ENCODE results near the gene TMEM106C. TPM values are rescaled to one million over a fixed set of nuclear protein-coding genes. Genes with fewer than 3 reads are reported as not detected.

The TMEM106C gene
- total RNA-seq, 1 experiment from 2014 or later = 281 TPM

DNA sequence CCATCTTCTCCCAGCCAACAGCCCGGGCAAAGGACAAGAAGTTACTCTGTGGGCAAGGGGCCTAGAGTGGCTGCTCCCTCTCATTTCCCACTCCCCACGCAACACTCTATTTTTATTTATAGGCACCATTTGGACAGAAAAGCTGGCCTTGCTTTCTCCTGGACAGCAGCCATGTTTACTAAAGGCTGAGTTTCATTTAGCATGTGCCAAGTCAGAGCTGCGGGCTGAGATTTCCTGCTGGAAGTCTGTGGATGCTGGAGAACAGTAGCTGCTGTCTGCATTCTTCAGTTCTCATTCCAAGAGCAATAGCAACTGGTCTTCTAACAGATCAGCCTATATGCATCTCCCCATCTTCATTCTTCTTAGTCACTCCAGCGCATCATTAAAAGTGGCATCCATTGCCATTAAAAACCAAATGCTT, 32.6 kb downstream of the TMEM106C start:
- no TSS peak for BruUV-seq (replicated peaks)
- peaks cover 5% of the 10 kb centered on the region; the same call in 1 of the 2 replicates for H3K4me1 ChIP-seq
- no peaks in the 10 kb centered on the region; the same call in 1 of the 2 replicates for H3K36me3 ChIP-seq (ENCODE audit: control insufficient read depth, insufficient read depth, low read length)
- H3K9me3 ChIP-seq = no peaks in the 10 kb centered on the region
- H3K36me3 Mint-ChIP-seq (ENCODE audit: insufficient read depth, unreplicated experiment) = peaks cover 18% of the 10 kb centered on the region
- peaks cover 3% of the 10 kb centered on the region for H3K4me1 Mint-ChIP-seq (ENCODE audit: low read depth, unreplicated experiment)
- CTCF ChIA-PET = no interaction called here
- intact Hi-C loops (cut with micrococcal nuclease; ENCODE audit: unreplicated experiment) = no loop called here
- H3K27ac Mint-ChIP-seq (ENCODE audit: unreplicated experiment) = no peak overlapping the region
- H3K4me3 Mint-ChIP-seq (ENCODE audit: unreplicated experiment) = no peak overlapping the region
- no peak overlapping the region for H3K4me3 ChIP-seq (ENCODE audit: low read depth, low read length)
- POLR2A ChIA-PET = no interaction called here
- H3K27me3 ChIP-seq (replicated peaks; ENCODE audit: control insufficient read depth, insufficient read depth, low read length) = no peaks in the 10 kb centered on the region
- H3K9me3 Mint-ChIP-seq (ENCODE audit: unreplicated experiment) = no peaks in the 10 kb centered on the region
- H3K27me3 Mint-ChIP-seq (ENCODE audit: insufficient read depth, unreplicated experiment) = no peaks in the 10 kb centered on the region
- no peak for DNase-seq
- TF ChIP-seq, protein P1, sequence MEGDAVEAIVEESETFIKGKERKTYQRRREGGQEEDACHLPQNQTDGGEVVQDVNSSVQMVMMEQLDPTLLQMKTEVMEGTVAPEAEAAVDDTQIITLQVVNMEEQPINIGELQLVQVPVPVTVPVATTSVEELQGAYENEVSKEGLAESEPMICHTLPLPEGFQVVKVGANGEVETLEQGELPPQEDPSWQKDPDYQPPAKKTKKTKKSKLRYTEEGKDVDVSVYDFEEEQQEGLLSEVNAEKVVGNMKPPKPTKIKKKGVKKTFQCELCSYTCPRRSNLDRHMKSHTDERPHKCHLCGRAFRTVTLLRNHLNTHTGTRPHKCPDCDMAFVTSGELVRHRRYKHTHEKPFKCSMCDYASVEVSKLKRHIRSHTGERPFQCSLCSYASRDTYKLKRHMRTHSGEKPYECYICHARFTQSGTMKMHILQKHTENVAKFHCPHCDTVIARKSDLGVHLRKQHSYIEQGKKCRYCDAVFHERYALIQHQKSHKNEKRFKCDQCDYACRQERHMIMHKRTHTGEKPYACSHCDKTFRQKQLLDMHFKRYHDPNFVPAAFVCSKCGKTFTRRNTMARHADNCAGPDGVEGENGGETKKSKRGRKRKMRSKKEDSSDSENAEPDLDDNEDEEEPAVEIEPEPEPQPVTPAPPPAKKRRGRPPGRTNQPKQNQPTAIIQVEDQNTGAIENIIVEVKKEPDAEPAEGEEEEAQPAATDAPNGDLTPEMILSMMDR (IDR thresholded peaks at IDR 0.05; ENCODE audit: insufficient read depth in 1 of 2, low read depth in 1 of 2, low read length in 1 of 2, severe bottlenecking in 1 of 2, unreplicated experiment in 1 of 2) = no peak

DNA sequence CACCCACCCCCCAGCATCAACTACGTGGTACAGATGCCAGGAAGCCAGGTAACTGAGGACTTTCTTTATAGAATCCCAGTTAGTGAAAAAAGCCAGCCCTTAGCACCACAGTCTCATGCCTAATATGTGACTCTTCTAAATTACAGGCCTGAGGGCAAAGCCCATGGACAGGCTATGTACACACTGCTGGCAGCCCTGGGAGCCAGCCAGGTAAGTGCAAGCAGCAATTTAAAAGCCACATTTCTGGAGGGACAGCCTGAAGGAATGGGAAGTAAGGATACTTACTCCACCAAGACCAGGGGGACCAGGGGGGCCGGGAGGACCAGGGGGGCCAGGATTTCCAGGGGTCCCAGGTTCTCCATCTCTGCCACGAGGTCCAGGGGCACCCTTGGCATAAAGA, 33.9 kb downstream of the TMEM106C start:
- peaks cover 8% of the 10 kb centered on the region; the same call in 1 of the 2 replicates for H3K4me1 ChIP-seq
- Mint-ChIP-seq H3K9me3 (ENCODE audit: unreplicated experiment) (no peaks in the 10 kb centered on the region), H3K4me3 (ENCODE audit: unreplicated experiment) (no peak overlapping the region), H3K27ac (ENCODE audit: unreplicated experiment) (no peak overlapping the region), H3K36me3 (ENCODE audit: insufficient read depth, unreplicated experiment) (peaks cover 27% of the 10 kb centered on the region), H3K27me3 (ENCODE audit: insufficient read depth, unreplicated experiment) (no peaks in the 10 kb centered on the region), H3K4me1 (ENCODE audit: low read depth, unreplicated experiment) (peaks cover 8% of the 10 kb centered on the region)
- H3K27me3 ChIP-seq (replicated peaks; ENCODE audit: control insufficient read depth, insufficient read depth, low read length) = no peaks in the 10 kb centered on the region
- H3K9me3 ChIP-seq = no peaks in the 10 kb centered on the region
- no TSS peak for BruUV-seq (replicated peaks)
- ChIA-PET CTCF (no interaction called here), POLR2A (no interaction called here)
- H3K36me3 ChIP-seq (ENCODE audit: control insufficient read depth, insufficient read depth, low read length) = no peaks in the 10 kb centered on the region
- TF ChIP-seq, protein P1 (IDR thresholded peaks at IDR 0.05; ENCODE audit: insufficient read depth in 1 of 2, low read depth in 1 of 2, low read length in 1 of 2, severe bottlenecking in 1 of 2, unreplicated experiment in 1 of 2) = no peak
- H3K4me3 ChIP-seq (ENCODE audit: low read depth, low read length) = no peak overlapping the region
- intact Hi-C loops (cut with micrococcal nuclease; ENCODE audit: unreplicated experiment) = no loop called here
- DNase-seq = no peak

DNA sequence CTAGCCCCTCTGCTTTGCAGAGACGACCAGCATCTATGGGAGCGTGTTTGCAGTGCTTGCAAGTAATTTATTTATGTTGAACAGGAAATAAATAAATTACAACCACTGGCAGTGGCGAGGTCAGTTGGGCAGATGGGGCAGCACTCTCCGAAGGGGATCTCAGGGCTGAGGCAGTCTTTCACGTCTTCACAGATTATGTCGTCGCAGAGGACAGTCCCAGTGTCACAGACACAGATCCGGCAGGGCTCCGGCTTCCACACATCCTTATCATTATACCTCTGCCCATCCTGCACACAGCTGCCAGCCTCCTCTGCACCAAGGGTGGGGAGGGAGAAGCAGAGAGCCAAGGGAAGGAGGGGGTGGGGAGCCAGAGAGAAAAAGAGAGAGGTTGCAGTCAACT, 36.4 kb downstream of the TMEM106C start:
- Mint-ChIP-seq H3K36me3 (ENCODE audit: insufficient read depth, unreplicated experiment) (peaks cover 43% of the 10 kb centered on the region), H3K27me3 (ENCODE audit: insufficient read depth, unreplicated experiment) (no peaks in the 10 kb centered on the region), H3K27ac (ENCODE audit: unreplicated experiment) (no peak overlapping the region), H3K9me3 (ENCODE audit: unreplicated experiment) (no peaks in the 10 kb centered on the region), H3K4me1 (ENCODE audit: low read depth, unreplicated experiment) (peaks cover 8% of the 10 kb centered on the region), H3K4me3 (ENCODE audit: unreplicated experiment) (no peak overlapping the region)
- CTCF ChIA-PET = no interaction called here
- H3K4me3 ChIP-seq (ENCODE audit: low read depth, low read length) = no peak overlapping the region
- no peaks in the 10 kb centered on the region for H3K27me3 ChIP-seq (replicated peaks; ENCODE audit: control insufficient read depth, insufficient read depth, low read length)
- H3K9me3 ChIP-seq = no peaks in the 10 kb centered on the region
- no peak for DNase-seq
- POLR2A ChIA-PET = no interaction called here
- H3K36me3 ChIP-seq (ENCODE audit: control insufficient read depth, insufficient read depth, low read length) = no peaks in the 10 kb centered on the region
- H3K4me1 ChIP-seq = peaks cover 23% of the 10 kb centered on the region
- intact Hi-C loops (cut with micrococcal nuclease; ENCODE audit: unreplicated experiment) = loop anchor here (5.0 kb wide), 2 partner anchors 93 to 167 kb away; no protein-coding TSS in a partner anchor
- BruUV-seq (replicated peaks) = no TSS peak
- TF ChIP-seq, protein P1 (IDR thresholded peaks at IDR 0.05; ENCODE audit: insufficient read depth in 1 of 2, low read depth in 1 of 2, low read length in 1 of 2, severe bottlenecking in 1 of 2, unreplicated experiment in 1 of 2) = no peak
